Loucy (cell line): ENCODE measurements around the gene UGP2.
"Not testable (repeated sequence)": the region's sequence is repeated elsewhere in the genome, so short reads cannot be mapped to it uniquely, and the experiment has no call there.

ENCODE experiments used
- H2AFZ ChIP-seq: fragments of 200-600 bp; sonication (generic); 2 replicates; pipeline ENCODE4 v1.6.0; 2016; ENCODE audit warnings: antibody characterized with exemption, mild to moderate bottlenecking, low read length, moderate library complexity
- H3F3A ChIP-seq: fragments of 200-600 bp; 2 replicates; pipeline ENCODE4 v1.6.0; 2016; ENCODE audit warnings: antibody characterized with exemption, low read depth, mild to moderate bottlenecking
- H3K27me3 ChIP-seq: fragments of 200-600 bp; sonication (generic); 2 replicates; pipeline ENCODE4 v1.6.1; 2014; ENCODE audit warnings: low read length, mild to moderate bottlenecking; ENCODE audit not compliant: insufficient read depth, poor library complexity, severe bottlenecking
- H3K36me3 ChIP-seq: fragments of 200-600 bp; sonication (generic); 2 replicates; pipeline ENCODE4 v1.6.1; 2016; ENCODE audit warnings: low read length; ENCODE audit not compliant: insufficient read depth
- H3K4me1 ChIP-seq: fragments of 200-600 bp; sonication (generic); 2 replicates; pipeline ENCODE4 v1.5.1; 2014; ENCODE audit warnings: low read length, mild to moderate bottlenecking; ENCODE audit not compliant: insufficient read depth, poor library complexity, severe bottlenecking
- H3K4me2 ChIP-seq: fragments of 200-600 bp; sonication (generic); 2 replicates; pipeline ENCODE4 v1.6.0; 2014; ENCODE audit warnings: antibody characterized with exemption, low read length, low read depth, mild to moderate bottlenecking; ENCODE audit not compliant: poor library complexity, severe bottlenecking
- H3K4me3 ChIP-seq: fragments of 200-600 bp; sonication (generic); 2 replicates; pipeline ENCODE4 v1.5.1; 2014; ENCODE audit warnings: low read length, mild to moderate bottlenecking, mixed read lengths; ENCODE audit not compliant: poor library complexity, severe bottlenecking
- H3K79me2 ChIP-seq: fragments of 200-600 bp; sonication (generic); 2 replicates; pipeline ENCODE4 v1.6.1; 2014; ENCODE audit warnings: low read length; ENCODE audit not compliant: insufficient read depth
- H3K9ac ChIP-seq: fragments of 200-600 bp; sonication (generic); 2 replicates; pipeline ENCODE4 v1.6.0; 2014; ENCODE audit warnings: mild to moderate bottlenecking, low read depth, low read length, moderate library complexity; ENCODE audit not compliant: poor library complexity, severe bottlenecking
- H3K9me2 ChIP-seq: fragments of 200-600 bp; sonication (generic); replicated peaks from 2 replicates; pipeline ENCODE4 v1.6.1; 2016; ENCODE audit warnings: low read depth, low read length, mixed read lengths
- H3K9me3 ChIP-seq: fragments of 200-600 bp; sonication (generic); 2 replicates; pipeline ENCODE4 v1.6.1; 2014; ENCODE audit warnings: mild to moderate bottlenecking, antibody characterized with exemption, low read length, low read depth; ENCODE audit not compliant: insufficient read depth
- H4K20me1 ChIP-seq: fragments of 200-600 bp; sonication (generic); 2 replicates; pipeline ENCODE4 v1.6.0; 2014; ENCODE audit warnings: antibody characterized with exemption, low read length, mild to moderate bottlenecking; ENCODE audit not compliant: insufficient read depth, poor library complexity, severe bottlenecking
- CTCF ChIP-seq: fragments of 200-600 bp; sonication (generic); conservative IDR thresholded peaks from 2 replicates; pipeline ENCODE4 v1.5.1; 2014; ENCODE audit warnings: mild to moderate bottlenecking, antibody characterized with exemption, low read length
- EZH2phosphoT487 ChIP-seq: fragments of 200-600 bp; IDR thresholded peaks from 2 replicates; pipeline ENCODE4 v1.6.1; 2018; ENCODE audit warnings: antibody characterized with exemption, mild to moderate bottlenecking, moderate library complexity, borderline replicate concordance

The UGP2 gene

GRCh38 chr2:63914311-63914710 is 72.6 kb downstream of the UGP2 start:
- Histone ChIP-seq H3K4me3 (no peak overlapping the region), H3K27me3 (no peaks in the 10 kb centered on the region), H4K20me1 (no peaks in the 10 kb centered on the region), H3K79me2 (no peaks in the 10 kb centered on the region), H2AFZ (no peak overlapping the region), H3K36me3 (peaks cover 36% of the 10 kb centered on the region; the same call in 1 of the 2 replicates), H3K9ac (no peak overlapping the region), H3K4me2 (no peak overlapping the region), H3K9me3 (no peaks in the 10 kb centered on the region), H3K4me1 (no peaks in the 10 kb centered on the region), H3K9me2 (no peaks in the 10 kb centered on the region), H3F3A (no peaks in the 10 kb centered on the region)
- TF ChIP-seq EZH2phosphoT487, result no peak
- TF ChIP-seq CTCF, result no peak

GRCh38 chr2:63926815-63927214 is 85.1 kb downstream of the UGP2 start:
- H2AFZ ChIP-seq, result no peak overlapping the region
- no peak overlapping the region for H3K4me3 ChIP-seq
- no peaks in the 10 kb centered on the region for H3K27me3 ChIP-seq
- peaks cover 11% of the 10 kb centered on the region; the same call in 1 of the 2 replicates for H3K36me3 ChIP-seq
- H4K20me1 ChIP-seq, result no peaks in the 10 kb centered on the region
- H3K9ac ChIP-seq, result no peak overlapping the region
- no peaks in the 10 kb centered on the region for H3F3A ChIP-seq
- H3K4me2 ChIP-seq, result no peak overlapping the region
- H3K9me3 ChIP-seq, result no peaks in the 10 kb centered on the region
- H3K9me2 ChIP-seq, result no peaks in the 10 kb centered on the region
- TF ChIP-seq CTCF, result no peak
- no peaks in the 10 kb centered on the region for H3K4me1 ChIP-seq
- no peaks in the 10 kb centered on the region for H3K79me2 ChIP-seq

GRCh38 chr2:63932104-63932503 is 90.4 kb downstream of the UGP2 start:
- not testable (repeated sequence) for H3K4me1 ChIP-seq, H3K9ac ChIP-seq, H3K4me2 ChIP-seq, H3K4me3 ChIP-seq, H3F3A ChIP-seq, H4K20me1 ChIP-seq, H3K36me3 ChIP-seq, H3K9me3 ChIP-seq, H3K9me2 ChIP-seq, H3K79me2 ChIP-seq, H2AFZ ChIP-seq, H3K27me3 ChIP-seq
